GM23338 (cell line): ENCODE data around the gene TRAF2. TPM values are rescaled to one million over a fixed set of nuclear protein-coding genes. Genes with fewer than 3 reads are reported as not detected.

ENCODE experiments used
- ATAC-seq: fragments of 200-7000 bp; cut with Tn5 transposase; 3 replicates; pipeline ENCODE4 v1.9.1; 2020
- DNase-seq: peaks from one replicate; pipeline ENCODE4 v3.0.0-alpha.2; 2015; ENCODE audit warnings: low spot score
- H2AFZ ChIP-seq: fragments of 200-600 bp; sonication (generic); 2 replicates; pipeline ENCODE4 v1.8.0; 2016; ENCODE audit warnings: antibody characterized with exemption, mild to moderate bottlenecking, moderate library complexity
- H3F3A ChIP-seq: fragments of 200-600 bp; sonication (generic); replicated peaks from 2 replicates; pipeline ENCODE4 v1.8.0; 2017; ENCODE audit warnings: antibody characterized with exemption, mixed run types, low read depth
- H3K27ac ChIP-seq: fragments of 200-600 bp; sonication (generic); 2 replicates; pipeline ENCODE4 v1.6.1; 2016; ENCODE audit warnings: low read depth
- H3K27me3 ChIP-seq: fragments of 200-600 bp; sonication (generic); 2 replicates; pipeline ENCODE4 v1.8.0; 2016; ENCODE audit warnings: mild to moderate bottlenecking, mixed run types, moderate library complexity; ENCODE audit not compliant: insufficient read depth
- H3K36me3 ChIP-seq: fragments of 200-600 bp; sonication (generic); 2 replicates; pipeline ENCODE4 v1.8.0; 2016; ENCODE audit warnings: mild to moderate bottlenecking; ENCODE audit not compliant: insufficient read depth
- H3K4me1 ChIP-seq: fragments of 200-600 bp; sonication (generic); 2 replicates; pipeline ENCODE4 v1.8.0; 2016; ENCODE audit warnings: mild to moderate bottlenecking, moderate library complexity; ENCODE audit not compliant: insufficient read depth
- H3K4me2 ChIP-seq: fragments of 200-600 bp; sonication (generic); 2 replicates; pipeline ENCODE4 v1.7.1; 2017; ENCODE audit warnings: mixed run types
- H3K4me3 ChIP-seq: fragments of 200-600 bp; sonication (generic); 2 replicates; pipeline ENCODE4 v1.6.1; 2016; ENCODE audit warnings: mixed run types
- H3K79me2 ChIP-seq: fragments of 200-600 bp; sonication (generic); replicated peaks from 2 replicates; pipeline ENCODE4 v1.8.0; 2017; ENCODE audit warnings: mild to moderate bottlenecking; ENCODE audit not compliant: insufficient read depth
- H3K9me2 ChIP-seq: fragments of 200-600 bp; sonication (generic); 2 replicates; pipeline ENCODE4 v1.8.0; 2017; ENCODE audit not compliant: insufficient read depth
- H4K20me1 ChIP-seq: fragments of 200-600 bp; sonication (generic); replicated peaks from 2 replicates; pipeline ENCODE4 v1.8.0; 2017; ENCODE audit warnings: mild to moderate bottlenecking; ENCODE audit not compliant: insufficient read depth
- H3K27ac Mint-ChIP-seq: 2 replicates; pipeline ENCODE4 v1.8.0; 2020; ENCODE audit warnings: inconsistent platforms, mild to moderate bottlenecking, moderate library complexity, mixed read lengths
- H3K27me3 Mint-ChIP-seq: 3 replicates; pipeline ENCODE4 v1.8.0; 2022; ENCODE audit warnings: low read depth, mild to moderate bottlenecking, moderate library complexity, mixed read lengths, inconsistent platforms; ENCODE audit not compliant: insufficient read depth, poor library complexity
- H3K36me3 Mint-ChIP-seq: 3 replicates; pipeline ENCODE4 v1.8.0; 2021; ENCODE audit warnings: low read depth, mild to moderate bottlenecking, inconsistent platforms, moderate library complexity, mixed read lengths
- H3K4me1 Mint-ChIP-seq: 3 replicates; pipeline ENCODE4 v1.8.0; 2020; ENCODE audit warnings: mild to moderate bottlenecking, inconsistent platforms, mixed read lengths
- H3K4me3 Mint-ChIP-seq: 3 replicates; pipeline ENCODE4 v1.8.0; 2021; ENCODE audit warnings: moderate library complexity, mild to moderate bottlenecking, inconsistent platforms, mixed read lengths
- H3K9me3 Mint-ChIP-seq: 3 replicates; pipeline ENCODE4 v1.8.0; 2020; ENCODE audit warnings: moderate library complexity, mild to moderate bottlenecking, inconsistent platforms, mixed read lengths
- EZH2 ChIP-seq: fragments of 200-600 bp; sonication (generic); IDR thresholded peaks from one replicate; pipeline ENCODE4 v1.8.0; 2017; ENCODE audit warnings: antibody characterized with exemption, mild to moderate bottlenecking, low read depth; ENCODE audit not compliant: unreplicated experiment
- JUNB ChIP-seq: IDR thresholded peaks from one replicate; pipeline ENCODE4 v1.6.1; 2016; ENCODE audit warnings: antibody characterized with exemption; ENCODE audit not compliant: unreplicated experiment
- NANOG ChIP-seq: IDR thresholded peaks from 2 replicates; pipeline ENCODE4 v1.6.1; 2016; ENCODE audit warnings: antibody characterized with exemption, borderline replicate concordance
- REST ChIP-seq: IDR thresholded peaks from one replicate; pipeline ENCODE4 v1.6.1; 2018; ENCODE audit warnings: antibody characterized with exemption; ENCODE audit not compliant: unreplicated experiment
- STAT1 ChIP-seq: IDR thresholded peaks from one replicate; pipeline ENCODE4 v1.6.1; 2016; ENCODE audit warnings: antibody characterized with exemption; ENCODE audit not compliant: unreplicated experiment
- ZNF114 ChIP-seq: fragments of 250-450 bp; sonication (Bioruptor Pico); IDR thresholded peaks from 2 replicates; pipeline ENCODE4 v1.5.0; 2020; ENCODE audit warnings: mild to moderate bottlenecking, moderate library complexity
- polyA plus RNA-seq: library from polyadenylated mRNA; unstranded; fragments of >200 nt; fragmentation: Nextera tagmentation; extraction: Ambion mirVana; gene quantifications from 2 replicates; pipeline ENCODE4 v1.2.1, GENCODE V29; 2016
- total RNA-seq: library from RNA; depleted of rRNA; stranded (reverse); fragments of >200 nt; shearing (Covaris generic); gene quantifications from 2 replicates; pipeline ENCODE4 v1.2.3, GENCODE V29; 2014
- TF ChIP-seq, protein P1 (sequence below), 2 experiments: fragments of 200-600 bp in 1 of 2; sonication (generic) in 1 of 2; conservative IDR thresholded peaks; 2 replicates each; pipeline versions ENCODE4 v1.5.1 to v1.6.1; 2016 to 2017; ENCODE audit warnings: antibody characterized with exemption in 2 of 2, low read depth in 2 of 2, mild to moderate bottlenecking in 2 of 2, moderate library complexity in 1 of 2
- TF ChIP-seq, protein P2 (sequence below): fragments of 250-450 bp; sonication (Bioruptor Pico); IDR thresholded peaks from 2 replicates; pipeline ENCODE4 v1.5.0; 2020; ENCODE audit warnings: mild to moderate bottlenecking, moderate library complexity

TRAF2 gene
- total and polyA plus RNA-seq, 2 experiments from 2014 or later: 25.4 to 39.9 TPM

DNA sequence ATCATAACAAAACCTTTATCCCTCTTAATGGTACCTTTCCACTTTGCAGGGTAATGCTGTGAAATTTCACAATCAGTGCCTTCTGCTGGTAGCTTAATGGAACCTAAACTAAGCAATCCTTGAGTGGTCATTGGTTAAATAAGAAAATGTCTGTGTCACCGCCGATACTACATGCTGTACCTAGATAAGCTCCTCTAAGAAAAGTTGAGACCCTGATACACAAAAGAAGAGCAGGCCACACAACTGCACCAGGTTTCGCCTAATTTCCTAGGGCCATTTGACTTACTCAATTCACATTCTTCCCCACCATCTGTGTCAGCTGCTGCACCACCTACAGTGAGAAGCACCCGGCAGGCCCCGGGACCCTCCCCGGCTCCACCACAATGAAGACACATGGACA lies 11.2 kb upstream of the TRAF2 start (continued):
- no peak for TF ChIP-seq EZH2
- no peak for TF ChIP-seq ZNF114 (CRISPR knock-in tag)
- no peak for TF ChIP-seq STAT1
- TF ChIP-seq NANOG: no peak
- TF ChIP-seq JUNB: no peak
- TF ChIP-seq, protein P1, sequence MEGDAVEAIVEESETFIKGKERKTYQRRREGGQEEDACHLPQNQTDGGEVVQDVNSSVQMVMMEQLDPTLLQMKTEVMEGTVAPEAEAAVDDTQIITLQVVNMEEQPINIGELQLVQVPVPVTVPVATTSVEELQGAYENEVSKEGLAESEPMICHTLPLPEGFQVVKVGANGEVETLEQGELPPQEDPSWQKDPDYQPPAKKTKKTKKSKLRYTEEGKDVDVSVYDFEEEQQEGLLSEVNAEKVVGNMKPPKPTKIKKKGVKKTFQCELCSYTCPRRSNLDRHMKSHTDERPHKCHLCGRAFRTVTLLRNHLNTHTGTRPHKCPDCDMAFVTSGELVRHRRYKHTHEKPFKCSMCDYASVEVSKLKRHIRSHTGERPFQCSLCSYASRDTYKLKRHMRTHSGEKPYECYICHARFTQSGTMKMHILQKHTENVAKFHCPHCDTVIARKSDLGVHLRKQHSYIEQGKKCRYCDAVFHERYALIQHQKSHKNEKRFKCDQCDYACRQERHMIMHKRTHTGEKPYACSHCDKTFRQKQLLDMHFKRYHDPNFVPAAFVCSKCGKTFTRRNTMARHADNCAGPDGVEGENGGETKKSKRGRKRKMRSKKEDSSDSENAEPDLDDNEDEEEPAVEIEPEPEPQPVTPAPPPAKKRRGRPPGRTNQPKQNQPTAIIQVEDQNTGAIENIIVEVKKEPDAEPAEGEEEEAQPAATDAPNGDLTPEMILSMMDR (conservative IDR thresholded peaks at IDR 0.05; ENCODE audit: low read depth in 2 of 2): no peak
- no peak for TF ChIP-seq REST

DNA sequence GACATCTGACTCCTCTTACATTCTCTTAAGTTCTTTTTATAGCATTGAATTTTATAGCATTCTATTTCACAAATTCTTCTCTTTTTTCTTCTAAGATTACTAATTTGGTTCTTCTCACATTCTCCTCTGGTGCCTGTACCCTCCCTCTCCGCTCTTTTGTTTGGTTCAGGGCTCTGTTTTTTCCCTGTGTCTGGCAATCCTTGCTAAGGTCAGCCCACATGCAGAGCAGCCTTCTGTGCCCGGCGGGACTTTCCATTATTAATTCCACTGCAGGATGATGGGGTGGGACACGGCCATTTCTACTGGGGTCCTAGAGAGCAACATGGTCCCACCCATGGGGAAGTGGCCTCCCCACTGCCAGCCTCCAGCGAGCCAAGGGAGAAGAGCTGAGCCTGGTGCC lies 9.8 kb upstream of the TRAF2 start:
- Histone ChIP-seq H3K27me3 (no peaks in the 10 kb centered on the region), H3K27ac (no peak overlapping the region), H4K20me1 (no peaks in the 10 kb centered on the region), H3K4me2 (no peak overlapping the region), H3F3A (no peaks in the 10 kb centered on the region; the same call in 1 of the 2 replicates), H3K4me1 (no peaks in the 10 kb centered on the region), H3K79me2 (no peaks in the 10 kb centered on the region), H2AFZ (no peak overlapping the region), H3K36me3 (no peaks in the 10 kb centered on the region), H3K9me2 (no peaks in the 10 kb centered on the region), H3K4me3 (no peak overlapping the region)
- no peak overlapping the region for H3K27ac Mint-ChIP-seq
- no peaks in the 10 kb centered on the region for H3K4me1 Mint-ChIP-seq
- peaks cover 51% of the 10 kb centered on the region for H3K9me3 Mint-ChIP-seq
- no peak overlapping the region for H3K4me3 Mint-ChIP-seq
- ATAC-seq (no peak), DNase-seq (no peak)
- H3K36me3 Mint-ChIP-seq: peaks cover 7% of the 10 kb centered on the region
- H3K27me3 Mint-ChIP-seq: peaks cover 7% of the 10 kb centered on the region
- no peak for TF ChIP-seq STAT1
- TF ChIP-seq, protein P2, sequence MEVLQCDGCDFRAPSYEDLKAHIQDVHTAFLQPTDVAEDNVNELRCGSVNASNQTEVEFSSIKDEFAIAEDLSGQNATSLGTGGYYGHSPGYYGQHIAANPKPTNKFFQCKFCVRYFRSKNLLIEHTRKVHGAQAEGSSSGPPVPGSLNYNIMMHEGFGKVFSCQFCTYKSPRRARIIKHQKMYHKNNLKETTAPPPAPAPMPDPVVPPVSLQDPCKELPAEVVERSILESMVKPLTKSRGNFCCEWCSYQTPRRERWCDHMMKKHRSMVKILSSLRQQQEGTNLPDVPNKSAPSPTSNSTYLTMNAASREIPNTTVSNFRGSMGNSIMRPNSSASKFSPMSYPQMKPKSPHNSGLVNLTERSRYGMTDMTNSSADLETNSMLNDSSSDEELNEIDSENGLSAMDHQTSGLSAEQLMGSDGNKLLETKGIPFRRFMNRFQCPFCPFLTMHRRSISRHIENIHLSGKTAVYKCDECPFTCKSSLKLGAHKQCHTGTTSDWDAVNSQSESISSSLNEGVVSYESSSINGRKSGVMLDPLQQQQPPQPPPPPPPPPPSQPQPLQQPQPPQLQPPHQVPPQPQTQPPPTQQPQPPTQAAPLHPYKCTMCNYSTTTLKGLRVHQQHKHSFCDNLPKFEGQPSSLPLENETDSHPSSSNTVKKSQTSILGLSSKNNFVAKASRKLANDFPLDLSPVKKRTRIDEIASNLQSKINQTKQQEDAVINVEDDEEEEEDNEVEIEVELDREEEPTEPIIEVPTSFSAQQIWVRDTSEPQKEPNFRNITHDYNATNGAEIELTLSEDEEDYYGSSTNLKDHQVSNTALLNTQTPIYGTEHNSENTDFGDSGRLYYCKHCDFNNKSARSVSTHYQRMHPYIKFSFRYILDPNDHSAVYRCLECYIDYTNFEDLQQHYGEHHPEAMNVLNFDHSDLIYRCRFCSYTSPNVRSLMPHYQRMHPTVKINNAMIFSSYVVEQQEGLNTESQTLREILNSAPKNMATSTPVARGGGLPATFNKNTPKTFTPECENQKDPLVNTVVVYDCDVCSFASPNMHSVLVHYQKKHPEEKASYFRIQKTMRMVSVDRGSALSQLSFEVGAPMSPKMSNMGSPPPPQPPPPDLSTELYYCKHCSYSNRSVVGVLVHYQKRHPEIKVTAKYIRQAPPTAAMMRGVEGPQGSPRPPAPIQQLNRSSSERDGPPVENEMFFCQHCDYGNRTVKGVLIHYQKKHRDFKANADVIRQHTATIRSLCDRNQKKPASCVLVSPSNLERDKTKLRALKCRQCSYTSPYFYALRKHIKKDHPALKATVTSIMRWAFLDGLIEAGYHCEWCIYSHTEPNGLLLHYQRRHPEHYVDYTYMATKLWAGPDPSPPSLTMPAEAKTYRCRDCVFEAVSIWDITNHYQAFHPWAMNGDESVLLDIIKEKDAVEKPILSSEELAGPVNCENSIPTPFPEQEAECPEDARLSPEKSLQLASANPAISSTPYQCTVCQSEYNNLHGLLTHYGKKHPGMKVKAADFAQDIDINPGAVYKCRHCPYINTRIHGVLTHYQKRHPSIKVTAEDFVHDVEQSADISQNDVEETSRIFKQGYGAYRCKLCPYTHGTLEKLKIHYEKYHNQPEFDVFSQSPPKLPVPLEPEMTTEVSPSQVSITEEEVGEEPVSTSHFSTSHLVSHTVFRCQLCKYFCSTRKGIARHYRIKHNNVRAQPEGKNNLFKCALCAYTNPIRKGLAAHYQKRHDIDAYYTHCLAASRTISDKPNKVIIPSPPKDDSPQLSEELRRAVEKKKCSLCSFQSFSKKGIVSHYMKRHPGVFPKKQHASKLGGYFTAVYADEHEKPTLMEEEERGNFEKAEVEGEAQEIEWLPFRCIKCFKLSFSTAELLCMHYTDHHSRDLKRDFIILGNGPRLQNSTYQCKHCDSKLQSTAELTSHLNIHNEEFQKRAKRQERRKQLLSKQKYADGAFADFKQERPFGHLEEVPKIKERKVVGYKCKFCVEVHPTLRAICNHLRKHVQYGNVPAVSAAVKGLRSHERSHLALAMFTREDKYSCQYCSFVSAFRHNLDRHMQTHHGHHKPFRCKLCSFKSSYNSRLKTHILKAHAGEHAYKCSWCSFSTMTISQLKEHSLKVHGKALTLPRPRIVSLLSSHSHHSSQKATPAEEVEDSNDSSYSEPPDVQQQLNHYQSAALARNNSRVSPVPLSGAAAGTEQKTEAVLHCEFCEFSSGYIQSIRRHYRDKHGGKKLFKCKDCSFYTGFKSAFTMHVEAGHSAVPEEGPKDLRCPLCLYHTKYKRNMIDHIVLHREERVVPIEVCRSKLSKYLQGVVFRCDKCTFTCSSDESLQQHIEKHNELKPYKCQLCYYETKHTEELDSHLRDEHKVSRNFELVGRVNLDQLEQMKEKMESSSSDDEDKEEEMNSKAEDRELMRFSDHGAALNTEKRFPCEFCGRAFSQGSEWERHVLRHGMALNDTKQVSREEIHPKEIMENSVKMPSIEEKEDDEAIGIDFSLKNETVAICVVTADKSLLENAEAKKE: no peak
- TF ChIP-seq NANOG: no peak
- no peak for TF ChIP-seq REST
- no peak for TF ChIP-seq EZH2
